Activated CD4-positive, alpha-beta T cell treated with anti-CD3 and anti-CD28 coated beads, Interleukin-2, Interleukin-4, amounts not matched to agents 100 ng/mL and 50 ng/mL, durations not matched to agents 16 hours and 8 hours (primary cell): ENCODE results near the gene CTTNBP2.

ENCODE experiments used
- DNase-seq: peaks from one replicate; pipeline ENCODE4 v3.0.0-alpha.2; 2020; ENCODE audit warnings: low spot score

The CTTNBP2 gene

GRCh38 chr7:117790251-117790650 is 83.0 kb downstream of the CTTNBP2 start:
- DNase-seq = no peak

- DNase-seq = no peak
These were observed 87.8 kb downstream of the CTTNBP2 start for GRCh38 chr7:117785431-117785830.

DNA sequence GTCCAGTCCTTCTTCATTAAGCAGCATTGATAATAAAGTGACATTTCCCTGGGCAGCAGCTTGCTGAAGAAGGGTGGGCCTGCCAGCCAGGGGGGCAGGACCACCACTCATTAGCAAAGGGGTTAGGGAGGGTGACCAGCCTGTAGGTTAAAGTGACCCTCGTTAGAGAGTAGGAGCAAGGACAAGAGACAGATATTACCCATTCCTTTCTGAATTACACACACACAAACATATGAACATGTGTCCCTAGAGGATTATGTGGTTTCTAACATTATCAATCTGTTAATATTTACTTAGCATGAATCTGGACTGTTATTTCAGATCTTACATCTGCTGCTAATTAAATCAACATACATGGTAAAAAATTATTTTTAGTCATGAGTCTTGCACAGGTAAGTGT is 88.9 kb downstream of the CTTNBP2 start:
- no peak for DNase-seq

- no peak for DNase-seq
These were observed 90.5 kb downstream of the CTTNBP2 start for GRCh38 chr7:117782761-117783160.

GRCh38 chr7:117781707-117782106 is 91.5 kb downstream of the CTTNBP2 start:
- DNase-seq = no peak

- DNase-seq = no peak
These were observed 92.4 kb downstream of the CTTNBP2 start for GRCh38 chr7:117780832-117781231.

GRCh38 chr7:117777335-117778142 is 95.7 kb downstream of the CTTNBP2 start:
- no peak for DNase-seq

GRCh38 chr7:117776224-117776623 is 97.0 kb downstream of the CTTNBP2 start:
- no peak for DNase-seq

GRCh38 chr7:117775801-117776200 is 97.4 kb downstream of the CTTNBP2 start:
- DNase-seq = no peak

DNA sequence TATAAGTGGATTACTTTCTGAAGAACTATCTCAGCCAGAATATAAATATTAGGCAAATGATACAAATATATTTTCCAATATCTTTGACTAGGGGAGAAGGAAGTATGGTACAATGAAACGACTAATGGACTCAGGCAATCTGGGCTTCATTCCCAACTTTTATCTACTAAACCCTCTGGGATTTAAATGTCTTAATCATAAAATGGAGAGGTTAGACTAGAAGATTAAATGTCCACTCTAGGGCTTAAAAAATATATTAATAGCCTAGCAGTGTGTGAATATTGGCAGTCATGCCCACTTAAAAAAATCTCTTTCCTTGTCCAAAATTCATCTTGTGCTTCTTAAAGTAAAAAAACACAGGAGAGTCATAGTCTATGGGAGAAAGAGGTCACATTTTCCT is 98.3 kb downstream of the CTTNBP2 start:
- DNase-seq = no peak

DNA sequence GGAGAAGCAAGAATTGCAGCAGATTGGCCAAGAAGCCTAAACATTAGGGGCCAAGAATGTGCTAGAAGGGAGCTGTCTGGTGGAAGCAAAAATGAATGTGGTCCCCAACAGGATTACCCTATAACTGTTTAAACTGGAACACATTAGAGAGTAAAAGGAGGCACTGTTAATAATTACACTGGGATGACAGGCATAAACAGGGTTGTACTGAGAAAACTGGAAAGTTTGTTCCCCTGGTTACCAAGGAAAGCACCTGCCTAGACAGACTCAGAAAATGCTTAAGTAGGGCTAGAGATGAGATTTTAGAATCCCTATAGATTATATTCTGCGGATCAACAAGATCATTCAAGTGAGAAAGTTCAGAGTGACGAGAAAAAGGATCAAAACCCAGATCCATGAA is 100.8 kb downstream of the CTTNBP2 start:
- DNase-seq = no peak

DNA sequence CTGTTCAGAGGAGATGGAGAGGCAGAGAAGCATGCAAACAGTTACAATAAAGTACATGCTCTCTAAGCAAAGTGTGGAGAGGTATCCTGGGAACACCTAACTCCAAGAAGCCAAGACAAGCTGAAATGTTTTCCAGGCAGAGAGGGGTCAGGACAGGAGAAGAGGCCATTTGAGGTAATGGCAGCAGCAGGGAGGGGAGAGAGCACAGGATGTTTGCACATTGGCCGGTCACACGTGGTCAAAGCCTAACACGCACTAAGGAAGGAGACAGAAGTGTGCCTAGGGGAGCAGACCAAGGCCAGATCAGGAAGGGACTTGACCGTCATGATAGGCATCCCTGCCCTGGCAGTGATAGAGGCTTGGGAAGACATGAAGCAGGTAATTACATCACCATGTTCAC is 101.5 kb downstream of the CTTNBP2 start:
- DNase-seq = no peak

GRCh38 chr7:117769085-117769484 is 104.2 kb downstream of the CTTNBP2 start:
- no peak for DNase-seq

GRCh38 chr7:117767951-117768350 is 105.3 kb downstream of the CTTNBP2 start:
- no peak for DNase-seq

DNA sequence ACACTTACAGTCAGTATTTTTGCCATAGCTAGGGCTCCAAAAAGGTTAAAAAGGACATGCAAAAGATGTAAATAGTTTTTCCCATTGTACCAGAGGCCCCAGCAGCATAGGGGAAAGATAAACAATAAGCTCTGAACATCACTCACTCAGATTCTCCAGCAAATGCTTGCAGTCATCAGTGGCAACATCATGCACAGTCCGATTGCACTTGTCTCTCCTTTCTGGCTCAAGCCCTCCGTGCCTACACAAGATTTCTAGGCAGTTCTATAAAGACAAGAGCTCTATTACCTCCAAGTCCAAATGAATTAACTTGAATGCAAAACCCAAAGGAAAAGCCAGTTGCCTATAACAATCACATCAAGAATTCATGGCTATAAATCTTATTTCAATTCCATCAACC is 106.3 kb downstream of the CTTNBP2 start:
- DNase-seq = no peak

DNA sequence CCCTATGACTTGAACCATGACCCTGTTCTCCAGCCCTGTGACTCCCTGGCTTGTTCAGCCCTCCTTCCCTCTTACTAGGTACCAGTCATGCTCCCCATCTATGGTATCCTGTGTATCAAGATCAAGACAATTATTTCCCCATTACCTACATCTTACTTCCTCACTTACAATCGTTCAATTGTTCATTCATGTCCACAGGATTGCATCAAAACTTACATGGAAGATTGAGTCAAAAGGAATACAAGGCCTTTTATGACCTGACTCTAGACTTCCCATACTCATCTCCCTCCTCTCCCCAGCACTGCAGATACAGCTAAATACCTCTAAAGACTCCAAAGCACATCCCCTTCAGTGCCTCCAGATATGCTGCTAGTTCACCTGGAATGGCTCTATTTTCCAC is 109.2 kb downstream of the CTTNBP2 start:
- DNase-seq = no peak

- DNase-seq = no peak
These were observed 111.2 kb downstream of the CTTNBP2 start for GRCh38 chr7:117762055-117762454.

DNA sequence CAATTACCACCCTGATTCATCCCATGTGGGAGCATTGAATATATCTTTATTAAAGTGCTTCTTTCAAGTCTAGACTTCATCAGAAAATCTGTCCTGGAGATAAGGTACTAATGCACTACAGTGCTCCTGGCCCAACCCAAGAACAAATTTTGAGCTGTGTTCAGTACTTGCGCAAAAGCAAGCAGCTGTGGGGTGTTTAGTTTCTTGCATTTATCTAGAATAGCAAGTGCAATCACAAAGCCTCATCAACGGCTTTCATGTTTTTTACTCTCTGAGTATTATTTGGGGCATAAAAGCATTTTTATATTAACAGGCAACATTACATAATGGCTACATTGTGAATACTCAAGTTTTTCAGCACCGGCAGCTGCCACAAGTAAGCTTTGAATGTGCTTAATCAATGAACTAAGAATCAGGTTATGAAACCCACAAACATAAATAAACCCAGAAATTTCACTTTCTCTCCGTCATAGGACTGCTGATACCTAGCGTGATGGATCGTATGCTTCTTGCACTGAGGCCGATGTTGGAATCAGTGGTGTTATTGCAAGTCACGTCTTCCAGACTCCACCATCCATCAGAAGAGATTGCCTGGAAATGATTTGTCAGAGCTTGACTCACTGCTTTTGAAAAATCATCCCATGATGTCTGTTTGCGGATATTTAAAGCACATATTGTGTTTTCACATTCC is 113.1 kb downstream of the CTTNBP2 start:
- DNase-seq = no peak

DNA sequence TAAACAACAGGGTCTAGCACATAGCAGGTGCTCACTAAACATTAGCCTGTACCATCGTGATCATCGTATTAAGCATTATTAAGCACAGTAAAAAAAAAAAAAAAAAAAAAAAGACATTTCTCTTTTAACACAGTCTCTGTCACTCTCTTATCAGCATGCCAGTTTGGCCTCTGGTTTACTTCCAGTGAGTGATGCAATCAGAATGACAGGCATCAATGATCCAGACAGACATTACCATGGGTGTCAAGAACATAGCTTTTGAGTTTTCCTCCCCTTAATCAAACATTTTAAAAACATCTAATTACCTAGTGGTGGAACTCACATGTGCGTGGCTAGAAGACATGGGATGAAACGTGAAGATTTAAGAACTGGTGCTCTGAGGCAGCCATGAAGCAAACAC is 115.8 kb downstream of the CTTNBP2 start:
- DNase-seq = no peak

DNA sequence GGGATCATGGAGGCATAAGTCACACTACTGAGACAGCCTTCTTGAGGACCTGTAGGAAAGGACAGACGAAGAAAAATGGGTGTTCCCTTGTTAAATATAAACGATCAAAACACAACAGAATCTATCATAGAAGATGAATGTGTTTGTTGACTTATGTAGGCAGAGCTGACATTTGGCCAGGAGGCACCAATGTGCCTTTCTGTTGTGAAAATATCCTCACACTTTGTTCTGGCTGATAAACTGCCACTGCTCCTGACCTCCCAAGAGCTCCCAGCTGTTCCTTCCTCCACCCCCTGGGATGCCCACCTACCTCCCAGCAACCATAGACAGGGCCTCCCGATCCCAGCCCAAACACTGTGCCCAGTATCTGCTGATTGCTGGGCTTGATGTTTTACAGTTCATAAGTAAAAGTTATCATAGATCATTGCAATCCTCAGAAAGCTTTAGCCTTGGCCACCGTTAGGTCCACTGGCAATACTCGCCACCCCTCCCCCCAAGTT is 116.6 kb downstream of the CTTNBP2 start:
- DNase-seq = no peak

DNA sequence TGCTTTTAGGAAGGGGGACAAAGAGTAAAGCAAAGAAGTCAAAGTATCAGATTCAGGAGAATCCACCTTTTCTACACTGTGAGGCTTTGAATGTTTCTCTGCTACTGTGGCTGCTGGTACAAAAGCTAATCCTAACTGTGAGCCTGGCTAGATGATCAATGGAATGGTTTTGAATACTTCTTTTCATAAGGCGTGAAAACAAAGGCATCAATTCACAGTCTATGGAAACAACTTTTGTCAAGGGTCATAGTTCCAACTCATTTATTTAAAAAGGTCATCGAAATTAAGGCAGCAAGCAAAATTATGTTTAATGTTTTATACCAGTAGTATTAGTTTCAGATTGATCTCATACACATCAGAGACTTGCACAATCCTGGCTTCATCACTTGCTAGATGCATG is 118.1 kb downstream of the CTTNBP2 start:
- no peak for DNase-seq

DNA sequence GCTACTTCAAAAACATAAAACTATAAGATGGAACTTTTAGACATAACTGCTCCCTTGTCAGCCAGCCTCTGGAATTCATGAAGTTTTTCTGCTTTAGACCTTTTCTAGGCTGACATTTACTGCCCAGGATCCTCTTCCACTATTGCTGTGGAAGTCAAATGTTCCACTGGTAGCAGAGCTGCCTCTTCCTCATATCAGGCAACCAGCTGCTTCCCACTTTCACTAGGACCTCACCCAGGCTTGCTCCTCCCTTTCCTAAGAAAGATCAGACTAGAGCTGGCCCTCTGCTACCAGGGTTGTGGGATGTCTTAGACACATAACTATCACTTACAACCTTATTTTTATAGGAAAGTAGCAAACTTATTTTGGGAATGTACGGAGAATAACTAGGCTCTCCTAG is 121.5 kb downstream of the CTTNBP2 start:
- no peak for DNase-seq
